Glomerular visceral epithelial cell (primary cell): ENCODE measurements around the gene BAZ2B.

Experiments used
- DNase-seq: peaks from one replicate; pipeline ENCODE4 v3.0.0-alpha.2; 2016; ENCODE audit errors: extremely low spot score

The BAZ2B gene

GRCh38 chr2:159462201-159462785 lies 154.1 kb downstream of the BAZ2B start:
- DNase-seq, result no peak

- no peak for DNase-seq
Observed at GRCh38 chr2:159461076-159461475, 155.3 kb downstream of the BAZ2B start.

GRCh38 chr2:159460227-159460626 lies 156.1 kb downstream of the BAZ2B start:
- no peak for DNase-seq

- no peak for DNase-seq
Observed at GRCh38 chr2:159459279-159459678, 157.1 kb downstream of the BAZ2B start.

- no peak for DNase-seq
Observed at GRCh38 chr2:159457589-159457988, 158.8 kb downstream of the BAZ2B start.

GRCh38 chr2:159456500-159457426 lies 159.6 kb downstream of the BAZ2B start:
- no peak for DNase-seq

GRCh38 chr2:159455330-159455918 lies 160.9 kb downstream of the BAZ2B start:
- no peak for DNase-seq

GRCh38 chr2:159454185-159454584 lies 162.2 kb downstream of the BAZ2B start:
- DNase-seq, result no peak

GRCh38 chr2:159450180-159450579 lies 166.2 kb downstream of the BAZ2B start:
- no peak for DNase-seq

GRCh38 chr2:159449504-159450124 lies 166.7 kb downstream of the BAZ2B start:
- DNase-seq, result no peak

- no peak for DNase-seq
Observed at GRCh38 chr2:159446817-159447216, 169.5 kb downstream of the BAZ2B start.

- DNase-seq, result no peak
Observed at GRCh38 chr2:159446201-159446600, 170.1 kb downstream of the BAZ2B start.

- DNase-seq, result no peak
Observed at GRCh38 chr2:159445307-159445706, 171.0 kb downstream of the BAZ2B start.

- DNase-seq, result no peak
Observed at GRCh38 chr2:159444754-159445153, 171.6 kb downstream of the BAZ2B start.

GRCh38 chr2:159442159-159442852 lies 174.0 kb downstream of the BAZ2B start:
- no peak for DNase-seq

- DNase-seq, result no peak
Observed at GRCh38 chr2:159441182-159441581, 175.2 kb downstream of the BAZ2B start.

- no peak for DNase-seq
Observed at GRCh38 chr2:159439421-159439820, 176.9 kb downstream of the BAZ2B start.

- no peak for DNase-seq
Observed at GRCh38 chr2:159438720-159439353, 177.5 kb downstream of the BAZ2B start.

- no peak for DNase-seq
Observed at GRCh38 chr2:159438284-159438683, 178.1 kb downstream of the BAZ2B start.

- no peak for DNase-seq
Observed at GRCh38 chr2:159432610-159433009, 183.7 kb downstream of the BAZ2B start.

- DNase-seq, result no peak
Observed at GRCh38 chr2:159427048-159427447, 189.3 kb downstream of the BAZ2B start.
